HL-60 (cell line): ENCODE data around the gene SNRPD2.
"Not testable (repeated sequence)": the region's sequence is repeated elsewhere in the genome, so short reads cannot be mapped to it uniquely, and the experiment has no call there.

ENCODE experiments used
- DNase-seq, 2 experiments: peaks; one replicate each; pipeline ENCODE4 v3.0.0-alpha.2; 2010 to 2020; ENCODE audit warnings: low read depth in 1 of 2, low spot score in 1 of 2
- H3K27ac ChIP-seq: fragments of 250-450 bp; sonication (Bioruptor Pico); replicated peaks from 2 replicates; pipeline ENCODE4 v1.5.1; 2020; ENCODE audit warnings: mild to moderate bottlenecking, moderate library complexity
- H3K27me3 ChIP-seq: fragments of 250-450 bp; sonication (Bioruptor Pico); 2 replicates; pipeline ENCODE4 v1.5.1; 2021; ENCODE audit warnings: mild to moderate bottlenecking, moderate library complexity; ENCODE audit not compliant: insufficient read depth, poor library complexity, severe bottlenecking
- H3K4me3 ChIP-seq: replicated peaks from 2 replicates; pipeline ENCODE4 v1.5.1; 2011; ENCODE audit warnings: mild to moderate bottlenecking, control low read depth, low read length; ENCODE audit not compliant: insufficient read depth
- CTCF ChIP-seq: IDR thresholded peaks from one replicate; pipeline ENCODE4 v1.5.1; 2011; ENCODE audit warnings: low read length, control low read depth, inconsistent platforms; ENCODE audit not compliant: insufficient read depth
- GABPA ChIP-seq: IDR thresholded peaks from 2 replicates; pipeline ENCODE4 v1.6.1; 2012; ENCODE audit warnings: low read depth
- POLR2AphosphoS5 ChIP-seq: IDR thresholded peaks from 2 replicates; pipeline ENCODE4 v1.6.1; 2012; ENCODE audit warnings: low read depth
- REST ChIP-seq: IDR thresholded peaks from 2 replicates; pipeline ENCODE4 v1.6.1; 2012; ENCODE audit warnings: low read depth; ENCODE audit not compliant: insufficient replicate concordance
- SPI1 ChIP-seq: IDR thresholded peaks from 2 replicates; pipeline ENCODE4 v1.6.1; 2012; ENCODE audit warnings: low read depth, mild to moderate bottlenecking, borderline replicate concordance

Gene SNRPD2

GRCh38 chr19:45687599-45687998 lies 4.2 kb downstream of the SNRPD2 start:
- no peak for TF ChIP-seq REST
- no peak for TF ChIP-seq GABPA
- TF ChIP-seq CTCF = no peak
- no peak for TF ChIP-seq POLR2AphosphoS5
- TF ChIP-seq SPI1 = no peak
- no peak overlapping the region for H3K27ac ChIP-seq

DNA sequence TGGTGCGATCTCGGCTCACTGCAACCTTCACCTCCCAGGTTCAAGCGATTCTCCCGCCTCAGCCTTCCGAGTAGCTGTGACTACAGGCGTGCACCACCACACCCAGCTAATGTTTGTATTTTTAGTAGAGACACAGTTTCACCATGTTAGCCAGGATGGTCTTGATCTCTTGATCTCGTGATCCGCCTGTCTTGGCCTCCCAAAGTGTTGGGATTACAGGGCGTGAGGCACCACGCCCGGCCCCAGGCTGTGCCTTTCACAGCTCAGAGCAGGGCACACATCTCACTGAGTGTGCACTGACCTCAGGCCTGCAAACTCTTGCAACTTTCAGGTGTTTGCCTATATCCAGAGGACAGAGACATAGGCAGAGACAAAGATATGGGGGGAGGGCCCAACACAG lies 6.7 kb downstream of the SNRPD2 start:
- not testable (repeated sequence) for H3K27me3 ChIP-seq, DNase-seq, H3K27ac ChIP-seq, H3K4me3 ChIP-seq

More at GRCh38 chr19:45687599-45687998, 4.2 kb downstream of the SNRPD2 start:
- Histone ChIP-seq H3K4me3 (no peak overlapping the region), H3K27me3 (no peaks in the 10 kb centered on the region)
- no peak for DNase-seq

GRCh38 chr19:45682908-45683307 lies 8.8 kb downstream of the SNRPD2 start:
- Histone ChIP-seq H3K27ac (no peak overlapping the region), H3K27me3 (no peaks in the 10 kb centered on the region), H3K4me3 (no peak overlapping the region)
- DNase-seq = no peak
- TF ChIP-seq POLR2AphosphoS5 (no peak), GABPA (no peak), CTCF (no peak), REST (no peak), SPI1 (no peak)

DNA sequence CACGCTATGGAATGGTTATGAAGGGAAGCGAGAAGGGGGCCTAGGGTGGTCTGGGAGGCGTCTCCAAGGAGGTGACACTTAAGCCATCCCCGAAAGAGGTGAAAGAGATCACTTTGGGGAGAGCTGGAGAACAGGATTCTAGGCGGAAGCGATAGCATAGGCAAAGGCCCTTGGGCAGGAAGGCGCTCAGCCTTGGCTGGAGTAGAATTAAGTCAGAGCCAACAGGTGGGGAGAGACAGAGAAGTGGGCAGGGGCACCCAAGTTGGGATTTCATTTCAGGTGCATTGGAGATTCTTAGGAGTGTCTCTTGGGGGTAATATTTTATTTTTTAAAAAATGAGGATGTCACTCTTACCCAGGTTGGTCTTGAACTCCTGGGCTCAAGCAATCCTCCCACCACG lies 9.6 kb downstream of the SNRPD2 start:
- Histone ChIP-seq H3K27ac (no peak overlapping the region), H3K4me3 (no peak overlapping the region), H3K27me3 (no peaks in the 10 kb centered on the region)
- DNase-seq = no peak
- TF ChIP-seq CTCF (no peak), POLR2AphosphoS5 (no peak), GABPA (no peak), SPI1 (no peak), REST (no peak)
